HG03432 (cell line): ENCODE data around the gene MTMR8.

Source experiments
- ATAC-seq: cut with Tn5 transposase; IDR thresholded peaks from one replicate; pipeline ENCODE4 v1.9.1; 2021; ENCODE audit warnings: mild to moderate bottlenecking, moderate library complexity; ENCODE audit not compliant: unreplicated experiment

Gene MTMR8

DNA sequence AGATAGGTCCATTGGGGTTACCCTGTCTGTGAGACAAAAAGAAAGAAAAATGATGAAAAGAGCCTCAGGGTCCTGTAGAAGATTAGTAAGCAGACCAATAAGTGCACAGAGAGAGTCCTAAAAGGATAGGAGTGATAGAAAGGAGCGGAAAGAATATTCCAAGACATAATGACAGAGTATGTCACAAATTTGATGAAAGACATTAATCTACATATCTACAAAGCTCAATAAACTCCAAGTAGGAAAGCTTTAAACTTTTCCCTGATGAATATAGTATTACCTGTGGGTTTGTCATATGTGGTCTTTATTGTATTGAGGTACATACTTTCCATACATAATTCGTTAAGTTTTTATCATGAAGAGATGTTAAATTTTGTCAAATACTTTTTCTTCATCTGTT is 73.7 kb downstream of the MTMR8 start:
- no peak for ATAC-seq

DNA sequence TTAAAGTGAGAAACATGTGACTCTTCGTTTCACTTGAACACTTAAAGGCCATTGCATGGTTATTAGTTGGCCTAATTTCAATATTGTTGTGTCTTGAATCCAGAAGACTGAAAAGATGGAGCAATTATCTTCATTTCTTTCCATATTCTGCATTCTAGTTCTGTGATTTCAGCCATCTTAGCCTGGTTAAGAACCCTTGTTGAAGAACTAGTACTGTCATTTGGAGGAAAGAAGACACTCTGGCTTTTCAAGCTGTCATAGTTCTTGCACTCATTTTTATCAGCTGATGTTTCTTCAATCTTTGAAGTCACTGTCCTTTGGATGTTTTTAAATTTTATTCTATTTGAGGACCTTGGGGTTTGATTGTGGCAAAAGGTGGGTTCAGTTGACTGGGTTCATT is 81.6 kb downstream of the MTMR8 start:
- ATAC-seq, result no peak

DNA sequence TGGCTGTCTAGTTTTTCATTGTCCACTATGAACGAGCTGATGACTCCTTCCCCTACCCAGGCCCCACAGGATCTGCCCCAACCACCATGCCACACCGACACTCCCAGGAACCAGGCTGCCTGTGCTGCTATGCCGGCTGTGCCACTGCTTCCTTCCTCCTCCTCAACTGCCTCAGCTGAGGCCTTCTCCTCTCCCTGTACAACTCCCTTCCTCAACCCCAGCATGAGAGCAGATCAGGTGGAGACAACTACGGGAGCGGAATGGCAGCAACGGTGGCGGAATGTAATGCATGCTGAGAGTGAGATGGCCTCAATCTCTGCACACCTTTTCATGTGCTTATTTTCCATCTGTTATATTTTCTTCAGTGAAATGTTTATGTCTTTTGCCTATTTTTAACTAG is 88.5 kb downstream of the MTMR8 start:
- ATAC-seq, result no peak

DNA sequence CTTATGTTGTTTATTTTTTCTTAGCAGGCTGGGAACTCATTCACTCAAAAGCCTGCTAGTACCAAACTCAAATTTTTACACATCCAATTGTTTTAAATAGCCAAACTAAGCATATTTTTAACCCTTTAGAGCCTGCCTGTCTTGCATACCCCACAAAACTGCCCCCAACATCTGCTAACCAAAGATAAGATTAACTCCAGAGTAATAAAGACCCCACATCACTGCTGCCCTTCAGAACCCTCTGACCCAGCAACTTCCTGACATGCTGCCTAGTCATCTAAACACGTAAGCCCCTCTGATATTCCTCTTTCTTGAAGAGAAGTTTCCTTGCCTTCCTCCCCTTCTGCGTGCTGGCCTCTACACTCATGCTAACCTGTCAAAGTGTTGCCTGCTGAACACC is 104.1 kb downstream of the MTMR8 start:
- ATAC-seq, result no peak

DNA sequence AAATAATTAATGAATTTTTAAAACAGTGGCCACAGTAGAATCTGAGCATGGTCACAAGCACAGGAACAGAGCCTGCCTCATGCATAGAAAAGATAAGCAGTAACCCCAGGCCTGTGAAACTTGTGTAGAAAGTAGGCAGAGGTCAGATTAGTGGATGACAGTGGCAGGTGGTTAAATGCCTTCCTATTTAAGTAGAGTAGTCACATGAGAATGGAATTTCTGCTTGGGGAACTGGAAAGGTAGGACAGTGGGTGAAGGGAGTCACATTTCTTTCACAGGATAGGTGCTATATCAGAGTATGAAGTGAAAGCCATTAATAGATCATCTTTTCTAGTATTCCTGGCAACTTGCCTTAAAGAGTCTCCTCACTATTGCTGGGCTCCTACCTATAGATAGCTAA is 130.0 kb downstream of the MTMR8 start:
- ATAC-seq, result no peak

DNA sequence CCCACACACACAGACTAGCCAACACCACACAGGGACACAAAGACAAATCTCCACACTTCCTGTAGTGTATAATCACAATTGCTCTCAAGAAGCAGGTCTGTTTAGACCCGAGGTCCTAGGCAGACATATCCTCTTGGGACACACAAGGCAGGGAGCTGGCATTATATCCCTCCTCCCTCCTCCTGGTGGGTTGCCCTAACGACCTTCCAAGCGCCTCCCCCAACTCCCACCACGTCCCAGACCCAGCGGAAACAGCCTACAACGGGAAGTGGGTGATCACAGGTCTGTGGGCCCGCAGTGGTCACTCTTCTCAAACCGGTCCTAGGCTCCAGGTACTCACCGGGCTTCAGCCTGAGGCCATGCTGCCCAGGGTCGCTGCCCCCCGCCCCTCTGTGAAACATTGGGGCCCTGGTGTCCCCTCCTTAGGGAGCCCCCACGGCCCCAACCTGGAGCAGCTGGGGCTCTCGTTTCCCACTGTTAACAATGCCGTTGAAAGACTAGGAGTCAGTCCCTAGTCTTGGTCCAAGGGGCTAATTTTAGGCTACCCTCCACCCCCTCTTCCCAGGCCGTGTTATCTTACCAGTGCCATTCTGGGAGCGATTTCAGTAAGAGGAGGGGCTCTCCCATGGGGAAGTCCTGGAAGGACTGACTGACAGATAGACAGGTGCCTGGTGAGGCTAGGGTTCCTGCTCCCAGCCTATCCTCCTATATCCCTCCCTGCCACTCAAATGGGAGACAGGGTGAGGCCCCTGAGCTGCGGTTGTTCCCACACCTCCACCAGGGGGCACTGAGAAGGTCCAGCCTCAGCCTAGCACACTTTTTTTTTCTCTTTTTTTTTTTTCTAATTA is 164.9 kb downstream of the MTMR8 start, which contains the start of gene ASB12:
Gene ASB12 (minus strand): TSS at position 485 of the 848 bp plus-strand sequence. CDS start 4,957 bp downstream, outside the sequence.
- no peak for ATAC-seq

DNA sequence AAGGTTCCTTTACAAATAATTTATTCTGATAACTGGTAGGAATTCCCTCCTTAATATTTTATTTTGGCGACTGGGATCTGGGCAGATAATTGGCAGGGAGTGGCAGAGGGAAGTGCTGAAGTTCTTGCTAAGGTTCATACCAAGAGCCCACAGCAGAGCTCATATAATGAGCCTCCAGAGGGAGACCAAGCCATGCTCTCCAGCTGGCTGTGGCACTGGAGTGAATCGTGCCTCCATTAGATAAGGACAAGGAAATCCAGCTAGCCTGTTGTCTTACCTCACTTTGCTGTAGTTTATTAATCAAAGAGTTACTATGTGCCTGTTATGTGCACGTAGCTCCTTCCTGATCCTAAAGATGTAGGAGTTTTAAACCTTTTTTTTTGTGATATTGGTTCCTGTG is 166.1 kb downstream of the MTMR8 start:
- ATAC-seq, result no peak
